SIG-M5 treated with dmso at 0.1 percent for 504 hours (cell line): ENCODE data around the gene EVA1A.
A peak's percentile ranks its signal among the peaks of the same experiment; 100 is the strongest.

Experiments
- DNase-seq: peaks from one replicate; lab custom pipeline; 2025; ENCODE audit not compliant: unreplicated experiment; lab: John Stamatoyannopoulos, UW

Gene EVA1A

GRCh38 chr2:75518638-75519465, 41.9 kb downstream of the EVA1A start:
- DNase-seq = no peak

DNA sequence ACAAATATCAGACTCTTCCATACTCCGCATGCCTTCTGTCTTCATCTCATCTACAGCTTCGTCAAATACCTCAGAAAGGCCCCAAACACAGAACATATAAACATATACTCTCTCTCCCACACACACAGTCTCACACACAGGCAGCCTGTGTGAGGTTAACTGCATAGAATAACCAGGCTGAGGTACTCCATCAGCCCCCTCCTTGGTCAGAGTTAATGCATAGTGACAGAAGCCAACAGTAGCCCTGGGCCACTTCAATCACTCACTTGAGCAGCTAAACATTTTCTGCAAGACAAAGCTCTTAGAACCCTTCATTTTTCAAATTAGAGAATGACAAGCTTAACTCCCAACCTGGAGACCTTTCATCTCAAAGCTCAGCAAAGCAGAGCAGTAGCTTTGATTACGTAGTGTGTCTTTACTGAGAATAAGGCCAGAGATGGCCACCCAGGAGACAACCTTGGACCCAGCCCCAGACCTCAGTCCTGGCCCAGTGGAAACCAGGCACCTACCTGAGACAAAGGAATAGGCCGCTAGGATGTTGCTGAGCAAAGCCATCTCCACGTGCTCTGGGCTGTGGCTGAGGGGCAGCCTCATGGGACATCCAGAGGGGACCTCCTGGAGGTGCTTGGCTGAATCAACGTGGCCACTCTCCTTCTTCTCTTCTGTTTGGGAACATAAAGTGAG, 43.0 kb downstream of the EVA1A start:
- no peak for DNase-seq

GRCh38 chr2:75516378-75517360, 44.1 kb downstream of the EVA1A start:
- DNase-seq = no peak

DNA sequence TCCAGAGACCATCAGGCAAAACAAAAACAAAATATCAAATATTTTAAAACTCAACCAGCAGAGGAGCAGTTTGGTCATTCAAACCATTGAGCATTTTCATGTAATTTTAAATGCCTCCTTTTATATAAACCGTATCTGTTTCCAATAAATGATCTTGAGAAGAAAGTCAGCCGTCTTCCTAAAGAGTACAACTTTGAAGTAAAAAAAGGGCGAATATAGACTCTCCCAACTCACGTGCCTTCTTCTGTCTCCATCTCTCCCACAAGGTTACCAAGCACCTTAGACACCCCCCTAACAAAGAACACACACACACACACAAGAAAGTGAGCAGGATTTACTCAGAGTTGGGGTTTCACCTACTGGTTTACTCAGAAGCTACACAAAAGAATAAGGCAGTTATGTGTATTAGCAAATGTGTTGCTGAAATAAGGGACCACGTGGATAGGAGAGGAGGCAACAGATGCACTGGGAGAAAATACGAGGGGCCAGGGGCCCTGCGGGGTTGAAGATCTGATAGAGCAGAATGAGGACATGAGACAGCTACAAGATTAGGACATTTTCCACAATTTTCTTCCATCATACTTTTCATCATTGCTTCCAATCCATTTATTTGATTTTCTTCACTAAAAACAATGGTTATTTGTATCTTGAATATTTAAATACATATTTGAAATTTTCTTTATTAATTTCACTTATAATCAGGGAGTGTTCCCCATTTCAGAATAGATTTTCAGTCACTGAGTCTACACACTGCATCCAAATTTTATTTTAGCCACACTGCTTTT, 45.0 kb downstream of the EVA1A start:
- no peak for DNase-seq

DNA sequence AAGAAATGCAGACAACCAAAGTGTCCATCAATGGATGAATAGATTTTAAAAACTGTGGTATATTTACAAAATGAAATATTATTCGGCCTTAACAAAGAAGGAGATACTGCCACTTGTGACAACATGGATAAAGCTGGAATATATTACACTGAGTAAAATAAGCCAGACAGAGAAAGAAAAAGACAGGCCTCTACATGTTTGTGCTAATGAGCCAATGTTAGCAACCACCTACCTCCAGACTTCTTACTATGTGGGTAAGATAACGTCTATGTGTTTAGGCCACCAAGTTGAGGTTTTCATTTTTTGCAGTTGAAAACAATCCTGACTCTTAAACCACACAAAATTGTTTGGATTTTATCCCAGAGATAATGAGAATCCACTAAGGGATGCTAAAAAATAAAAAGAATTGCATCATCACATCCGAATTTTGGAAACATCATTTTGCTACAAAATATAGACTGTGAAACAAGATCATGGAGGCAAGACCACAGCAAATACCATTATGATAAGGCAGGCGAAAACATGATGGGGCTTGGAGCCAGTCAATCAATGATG, 47.0 kb downstream of the EVA1A start:
- DNase-seq = no peak

DNA sequence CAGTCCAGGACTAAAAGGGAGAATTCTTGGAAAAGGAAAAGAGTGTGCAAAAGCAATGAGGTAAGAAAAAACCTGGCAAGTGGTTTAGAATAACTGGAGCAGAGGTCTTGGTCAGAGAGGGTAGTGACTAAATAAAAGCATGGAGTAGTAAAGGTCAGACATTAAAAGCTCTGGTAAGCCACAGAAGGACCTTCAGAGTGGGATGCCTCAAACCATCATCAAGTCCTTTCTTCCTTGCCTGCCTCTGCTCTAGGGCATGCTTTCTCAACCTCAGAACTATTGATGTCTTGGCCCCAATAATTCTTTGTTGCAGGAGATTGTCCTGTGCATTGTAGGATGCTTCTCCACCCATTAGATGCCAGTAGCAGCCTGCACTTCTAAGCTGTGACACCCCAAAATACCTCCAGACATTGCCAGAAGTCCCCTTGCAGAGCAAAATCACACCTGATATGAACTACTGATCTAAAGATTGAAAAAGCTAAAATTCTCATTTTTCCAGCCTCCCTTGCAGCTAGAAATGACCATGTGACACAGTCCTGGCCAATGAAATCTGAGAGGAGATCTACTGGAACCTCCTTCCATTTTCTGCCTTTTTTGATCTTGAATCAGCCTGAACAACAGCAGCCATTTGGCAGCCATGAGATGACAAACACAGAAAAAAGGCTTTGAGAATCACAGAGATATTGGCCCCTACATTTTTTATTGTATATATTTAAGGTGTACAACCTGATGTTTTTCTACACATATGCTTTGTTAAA, 48.1 kb downstream of the EVA1A start:
- no peak for DNase-seq

GRCh38 chr2:75506101-75506697, 54.5 kb downstream of the EVA1A start:
- DNase-seq = no peak

DNA sequence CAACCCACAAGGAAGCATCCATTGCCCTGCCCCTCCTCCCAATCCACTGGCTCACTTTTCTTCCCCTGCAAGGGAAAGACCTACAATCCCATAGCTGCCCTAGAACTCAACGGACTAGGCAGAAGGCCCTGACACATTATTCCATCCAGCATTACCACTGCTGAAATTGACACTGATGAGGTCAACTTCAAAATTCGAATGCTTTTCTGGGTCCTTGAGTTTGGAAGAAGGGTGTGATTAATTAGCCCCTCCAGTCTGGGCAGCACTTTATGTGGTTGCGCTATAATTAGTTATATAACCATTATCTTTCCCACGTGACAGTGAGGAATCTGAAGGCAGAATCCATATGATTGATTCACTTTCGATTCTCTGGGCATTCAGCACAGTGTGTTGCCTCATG, 55.7 kb downstream of the EVA1A start:
- DNase-seq = no peak

- no peak for DNase-seq
Measured at GRCh38 chr2:75503048-75503607, 57.6 kb downstream of the EVA1A start.

DNA sequence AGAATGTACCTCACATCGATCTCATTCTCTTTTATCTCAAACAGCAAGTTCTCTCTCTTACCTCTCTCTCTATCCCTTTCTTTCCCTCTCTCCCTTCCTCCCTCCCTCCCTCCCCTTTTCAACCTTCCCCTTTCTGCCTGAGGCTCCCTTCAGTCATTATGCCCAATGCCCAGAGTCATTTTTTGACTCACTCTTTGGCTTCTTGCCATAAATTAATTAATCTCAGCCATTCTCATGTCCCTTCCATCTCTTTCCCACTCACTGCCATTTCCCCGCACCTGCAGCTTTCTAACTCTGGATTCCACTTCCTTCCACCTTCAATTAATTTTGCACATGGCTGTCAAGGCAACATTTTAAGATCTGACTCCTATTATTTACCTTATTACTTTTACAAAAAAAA, 60.1 kb downstream of the EVA1A start:
- no peak for DNase-seq

- DNase-seq = no peak
Measured at GRCh38 chr2:75499534-75499933, 61.2 kb downstream of the EVA1A start.

- DNase-seq = no peak
Measured at GRCh38 chr2:75498907-75499306, 61.8 kb downstream of the EVA1A start.

DNA sequence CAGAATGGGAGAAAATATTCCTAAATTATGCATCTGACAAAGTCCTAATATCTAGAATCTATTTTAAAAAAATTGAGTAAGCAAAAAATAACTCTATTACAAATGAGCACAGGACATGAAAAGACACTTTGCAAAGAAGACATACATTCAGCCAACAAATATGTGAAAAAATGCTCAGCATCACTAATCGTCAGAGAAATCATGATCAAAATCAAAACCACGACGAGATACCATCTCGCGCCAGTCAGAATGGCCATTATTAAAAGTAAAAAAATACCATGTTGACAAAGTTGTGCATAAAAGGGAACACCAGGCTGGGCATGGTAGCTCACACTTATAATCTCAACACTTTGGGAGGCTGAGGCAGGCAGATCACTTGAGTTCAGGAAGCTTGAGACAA, 63.5 kb downstream of the EVA1A start:
- DNase-seq = no peak

DNA sequence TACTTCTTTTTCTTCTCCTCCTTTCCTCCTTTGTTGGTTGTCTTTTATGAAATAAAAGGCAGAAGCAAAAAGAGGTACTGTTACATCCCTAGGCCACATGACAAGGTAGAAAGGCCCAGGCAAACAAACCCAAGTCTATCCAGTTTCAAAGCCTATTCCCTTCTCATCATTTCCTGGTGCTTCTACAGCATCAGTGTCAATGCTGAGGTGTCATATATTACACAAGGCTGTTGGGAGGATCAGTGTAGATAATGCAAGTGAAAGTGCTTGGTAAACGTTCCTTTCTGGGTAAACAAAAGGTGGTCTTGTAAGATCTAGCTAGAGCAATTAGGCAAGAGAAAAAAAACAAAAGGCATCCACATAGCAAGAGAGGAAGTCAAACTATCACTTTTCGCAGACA, 64.9 kb downstream of the EVA1A start:
- DNase-seq = no peak

GRCh38 chr2:75494137-75494769, 66.5 kb downstream of the EVA1A start:
- no peak for DNase-seq

DNA sequence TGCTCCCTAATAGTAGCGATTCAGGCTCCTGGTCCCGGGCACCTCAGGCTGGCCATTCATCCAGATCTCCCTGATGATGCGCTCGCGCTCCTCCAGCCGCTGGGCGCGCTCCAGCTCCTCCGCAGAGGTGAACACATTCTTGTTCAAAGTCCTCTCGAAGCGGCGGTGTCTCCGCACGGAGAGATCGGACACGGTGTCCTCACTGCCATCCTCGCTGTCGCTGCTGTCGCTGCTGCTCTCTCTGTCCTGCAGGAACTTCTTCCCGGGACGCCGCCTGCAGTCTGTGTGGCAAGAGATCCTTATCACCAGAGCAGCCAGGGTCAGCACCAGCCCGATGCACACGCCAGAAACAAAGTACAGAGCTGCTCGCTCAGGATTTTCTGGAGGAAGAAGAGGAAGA, 67.5 kb downstream of the EVA1A start:
- peak; percentile 1 for DNase-seq

DNA sequence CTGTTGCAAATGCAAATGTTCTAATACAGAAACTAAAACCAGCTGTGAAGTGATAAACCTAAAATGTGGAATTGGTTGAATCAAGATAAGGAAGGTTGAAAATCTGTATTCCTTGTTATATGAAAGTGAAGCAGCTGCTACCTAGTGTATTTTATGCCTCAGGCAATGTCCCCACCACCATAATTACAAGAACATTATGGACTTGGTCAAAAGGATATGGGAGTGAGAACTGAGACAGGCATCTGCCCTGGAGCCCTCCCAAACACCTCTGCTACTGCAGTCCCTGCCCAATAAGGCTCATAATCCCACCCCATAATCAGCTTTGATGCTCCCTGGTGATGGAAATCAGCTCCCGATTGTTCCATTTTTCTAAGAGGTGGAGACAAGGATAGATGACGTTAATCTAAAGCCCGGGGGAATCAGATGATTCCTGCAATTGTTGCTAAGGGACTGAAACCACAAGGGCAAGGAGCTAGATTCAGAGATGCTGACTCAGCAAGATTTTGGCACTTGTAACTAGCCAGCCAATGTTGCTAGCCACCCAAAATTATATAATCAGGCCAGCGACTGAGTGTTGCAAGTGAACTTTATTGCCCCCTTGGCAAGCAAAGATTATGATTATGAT, 69.5 kb downstream of the EVA1A start:
- no peak for DNase-seq

DNA sequence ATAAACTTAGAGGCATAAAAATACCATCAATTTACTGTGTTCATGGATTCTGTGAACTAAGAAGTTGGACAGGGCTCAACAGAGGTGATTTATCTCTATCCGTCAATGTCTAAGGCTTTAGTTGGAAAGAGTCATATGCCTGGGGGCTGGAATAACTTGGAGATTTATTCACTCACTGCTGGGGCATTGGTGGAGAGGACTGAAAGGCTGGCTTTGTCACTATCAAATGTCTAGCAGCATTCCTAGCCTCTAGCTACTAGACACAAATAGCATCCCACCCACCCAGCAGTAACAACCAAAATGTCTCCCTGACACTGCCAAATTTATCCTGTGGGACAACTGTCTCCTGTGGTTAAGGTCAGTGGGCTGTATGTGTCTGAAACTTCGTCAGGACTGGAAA, 71.0 kb downstream of the EVA1A start:
- no peak for DNase-seq
